GM19324 (cell line): Measurements from ENCODE around the gene NFE2L1.
A peak's percentile ranks its signal among the peaks of the same experiment; 100 is the strongest.
"Not testable (repeated sequence)": the region's sequence is repeated elsewhere in the genome, so short reads cannot be mapped to it uniquely, and the experiment has no call there.

Experiments
- ATAC-seq: cut with Tn5 transposase; IDR thresholded peaks from one replicate; pipeline ENCODE4 v1.9.1; 2021; ENCODE audit warnings: mild to moderate bottlenecking, moderate library complexity; ENCODE audit not compliant: unreplicated experiment, low FRiP score

NFE2L1 gene

GRCh38 chr17:48023400-48024148 is 24.6 kb upstream of the NFE2L1 start:
- ATAC-seq, result no peak

- peak; percentile 17 for ATAC-seq
Observed at GRCh38 chr17:48024149-48025039, 23.8 kb upstream of the NFE2L1 start.

GRCh38 chr17:48025040-48025903 is 22.9 kb upstream of the NFE2L1 start:
- peak; percentile 83 for ATAC-seq

- ATAC-seq, result no peak
Observed at GRCh38 chr17:48025904-48026501, 22.2 kb upstream of the NFE2L1 start.

- no peak for ATAC-seq
Observed at GRCh38 chr17:48026502-48027321, 21.4 kb upstream of the NFE2L1 start.

- no peak for ATAC-seq
Observed at GRCh38 chr17:48027322-48027981, 20.7 kb upstream of the NFE2L1 start.

- ATAC-seq, result no peak
Observed at GRCh38 chr17:48028736-48029135, 19.4 kb upstream of the NFE2L1 start.

- no peak for ATAC-seq
Observed at GRCh38 chr17:48030531-48030930, 17.6 kb upstream of the NFE2L1 start.

- ATAC-seq, result no peak
Observed at GRCh38 chr17:48031966-48032365, 16.2 kb upstream of the NFE2L1 start.

GRCh38 chr17:48034734-48035133 is 13.4 kb upstream of the NFE2L1 start:
- ATAC-seq, result not testable (repeated sequence)

GRCh38 chr17:48036693-48037035 is 11.5 kb upstream of the NFE2L1 start:
- ATAC-seq, result no peak

- no peak for ATAC-seq
Observed at GRCh38 chr17:48037036-48037837, 10.9 kb upstream of the NFE2L1 start, which contains the start of gene COPZ2. TSS of gene COPZ2 (minus strand) at chr17:48037797. CDS start at chr17:48037777, 20 bp downstream.

- no peak for ATAC-seq
Observed at GRCh38 chr17:48037838-48038323, 10.3 kb upstream of the NFE2L1 start.

GRCh38 chr17:48038687-48039086 is 9.5 kb upstream of the NFE2L1 start:
- ATAC-seq, result no peak

GRCh38 chr17:48043176-48043575 is 5.0 kb upstream of the NFE2L1 start:
- no peak for ATAC-seq

- no peak for ATAC-seq
Observed at GRCh38 chr17:48044851-48045250, 3.3 kb upstream of the NFE2L1 start.

GRCh38 chr17:48045316-48046001 is 2.7 kb upstream of the NFE2L1 start:
- ATAC-seq, result no peak
